GM12865 (cell line): ENCODE measurements around the gene SELE.
A peak's percentile ranks its signal among the peaks of the same experiment; 100 is the strongest.

ENCODE experiments used
- DNase-seq: peaks from one replicate; pipeline ENCODE4 v3.0.0; 2010; ENCODE audit warnings: low read depth
- H3K4me3 ChIP-seq: 2 replicates; pipeline ENCODE4 v1.5.1; 2011; ENCODE audit warnings: mild to moderate bottlenecking, low read depth, low read length, control low read depth
- TF ChIP-seq, protein P1 (sequence below): IDR thresholded peaks from 2 replicates; pipeline ENCODE4 v1.5.1; 2011; ENCODE audit warnings: low read length, control low read depth, low read depth, inconsistent platforms; ENCODE audit not compliant: insufficient read depth; ENCODE audit errors: missing control alignments

SELE gene

DNA sequence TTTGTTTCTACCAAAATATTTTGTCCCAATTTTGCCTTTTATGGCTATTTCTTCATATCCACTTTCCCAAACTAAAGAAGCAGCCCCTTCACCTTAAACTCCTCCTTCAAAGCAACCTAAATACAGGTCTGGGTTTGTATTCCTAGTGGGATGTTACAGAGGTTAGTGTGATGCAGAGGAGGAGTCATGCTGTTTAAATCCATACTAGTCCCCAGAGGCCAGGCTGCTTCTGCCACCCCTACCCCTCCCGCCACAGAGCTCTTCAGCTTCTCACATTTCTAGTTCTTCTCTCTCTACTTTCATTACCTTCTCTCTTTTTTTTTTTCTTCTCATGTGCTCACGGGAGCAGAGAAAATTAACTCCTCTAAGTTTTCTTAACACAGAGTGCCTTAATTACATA, 51.8 kb downstream of the SELE start:
- no peak overlapping the region for H3K4me3 ChIP-seq
- TF ChIP-seq, protein P1, sequence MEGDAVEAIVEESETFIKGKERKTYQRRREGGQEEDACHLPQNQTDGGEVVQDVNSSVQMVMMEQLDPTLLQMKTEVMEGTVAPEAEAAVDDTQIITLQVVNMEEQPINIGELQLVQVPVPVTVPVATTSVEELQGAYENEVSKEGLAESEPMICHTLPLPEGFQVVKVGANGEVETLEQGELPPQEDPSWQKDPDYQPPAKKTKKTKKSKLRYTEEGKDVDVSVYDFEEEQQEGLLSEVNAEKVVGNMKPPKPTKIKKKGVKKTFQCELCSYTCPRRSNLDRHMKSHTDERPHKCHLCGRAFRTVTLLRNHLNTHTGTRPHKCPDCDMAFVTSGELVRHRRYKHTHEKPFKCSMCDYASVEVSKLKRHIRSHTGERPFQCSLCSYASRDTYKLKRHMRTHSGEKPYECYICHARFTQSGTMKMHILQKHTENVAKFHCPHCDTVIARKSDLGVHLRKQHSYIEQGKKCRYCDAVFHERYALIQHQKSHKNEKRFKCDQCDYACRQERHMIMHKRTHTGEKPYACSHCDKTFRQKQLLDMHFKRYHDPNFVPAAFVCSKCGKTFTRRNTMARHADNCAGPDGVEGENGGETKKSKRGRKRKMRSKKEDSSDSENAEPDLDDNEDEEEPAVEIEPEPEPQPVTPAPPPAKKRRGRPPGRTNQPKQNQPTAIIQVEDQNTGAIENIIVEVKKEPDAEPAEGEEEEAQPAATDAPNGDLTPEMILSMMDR, result no peak
- DNase-seq, result no peak

DNA sequence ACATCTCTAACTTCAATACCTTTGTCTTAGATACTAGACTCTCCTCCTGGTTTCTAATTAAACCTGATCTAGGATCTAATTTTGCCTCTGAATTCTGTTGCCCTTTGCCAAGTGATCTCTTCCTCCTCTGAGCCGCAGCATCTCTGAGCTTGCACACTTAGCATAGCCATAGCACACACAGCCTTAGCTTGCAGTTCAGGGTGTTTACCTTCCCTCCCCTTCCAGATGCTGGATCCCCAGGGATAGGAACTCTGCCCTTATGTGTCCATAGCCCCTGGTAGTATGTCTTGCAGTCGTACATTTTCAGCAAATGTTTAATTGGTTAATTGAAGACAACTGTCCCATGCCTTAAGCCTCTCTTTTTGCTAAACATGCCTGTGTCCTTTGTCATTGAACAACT, 52.7 kb downstream of the SELE start:
- peak overlapping the region; percentile 13; the same call in 1 of the 2 replicates for H3K4me3 ChIP-seq
- TF ChIP-seq, protein P1, result no peak
- no peak for DNase-seq

DNA sequence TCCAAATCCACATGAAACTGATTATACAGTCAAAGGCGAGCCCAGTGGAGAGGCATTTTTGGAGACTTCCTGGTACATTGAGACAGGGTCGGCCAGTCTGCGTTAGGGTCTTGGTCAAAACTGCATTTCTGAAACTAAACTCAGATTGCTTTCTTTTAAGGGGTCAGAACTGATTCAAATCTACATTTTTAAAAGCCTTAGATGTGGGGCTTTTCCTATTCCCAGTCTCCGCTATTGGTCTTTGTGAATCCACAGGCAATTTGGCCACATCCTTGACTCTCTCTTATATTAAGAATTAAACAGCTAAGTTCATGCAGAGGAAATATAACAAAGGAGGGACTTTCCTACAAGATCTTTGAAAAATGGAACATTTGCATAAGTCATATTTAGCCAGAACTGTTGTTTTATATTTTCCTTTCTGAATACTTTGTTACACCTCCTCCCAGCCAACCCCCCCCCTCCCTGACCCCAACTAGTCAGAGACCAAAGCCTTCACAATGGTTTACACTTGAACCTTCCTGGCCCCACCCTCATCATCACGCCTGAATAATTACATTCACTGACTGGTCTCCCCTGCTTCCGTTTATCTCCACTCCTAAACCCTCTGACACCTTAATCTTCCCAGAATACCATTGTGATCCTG, 53.4 kb downstream of the SELE start:
- DNase-seq, result peak; percentile 81
- H3K4me3 ChIP-seq, result no peak overlapping the region; the same call in 1 of the 2 replicates

DNA sequence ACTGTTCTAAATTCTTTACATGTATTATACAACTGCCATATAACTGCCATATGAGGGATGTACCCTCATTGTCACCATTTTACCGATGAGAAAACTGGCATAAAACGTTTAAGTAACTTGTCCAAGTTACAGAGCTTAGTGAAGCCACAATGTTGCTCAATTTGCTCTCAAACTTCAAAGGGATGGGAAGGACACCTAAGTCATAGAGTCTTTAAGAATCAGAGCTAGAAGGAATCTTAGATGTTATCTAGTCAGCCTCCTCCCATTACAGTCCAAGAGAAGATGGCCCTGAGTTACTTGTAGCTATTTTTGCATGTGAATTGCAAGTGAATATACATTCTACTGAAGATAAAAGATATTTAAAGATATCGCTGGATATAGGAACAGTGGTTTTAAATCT, 54.2 kb downstream of the SELE start:
- H3K4me3 ChIP-seq, result no peak overlapping the region
- DNase-seq, result no peak
- TF ChIP-seq, protein P1, result no peak

More for the DNA sequence above, 53.4 kb downstream of the SELE start:
- TF ChIP-seq, protein P1, result no peak

DNA sequence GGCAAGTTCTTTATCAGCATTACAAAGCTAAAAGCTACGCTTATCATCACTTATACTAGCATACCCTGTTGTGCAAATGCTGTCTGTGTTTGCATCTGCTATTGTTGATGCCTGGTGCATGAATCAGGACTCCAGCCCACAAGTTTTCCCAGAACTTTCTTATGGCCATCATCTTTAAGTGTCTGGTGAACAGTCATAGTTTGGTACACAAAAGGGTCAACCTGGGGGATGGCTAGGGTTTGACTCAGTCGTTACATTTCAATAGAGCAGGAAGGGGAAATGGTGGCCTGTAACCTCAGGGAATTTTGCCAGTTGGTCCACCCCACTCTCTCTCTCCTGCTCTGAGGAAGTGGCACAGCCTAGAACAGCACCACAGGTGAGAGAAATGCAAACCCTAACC, 57.9 kb downstream of the SELE start:
- no peak overlapping the region for H3K4me3 ChIP-seq
- TF ChIP-seq, protein P1, result no peak
- DNase-seq, result no peak
